ENCODE measurements around the gene BCAS3. TPM values are rescaled to one million over a fixed set of nuclear protein-coding genes. Genes with fewer than 3 reads are reported as not detected.

BCAS3 gene
- total RNA-seq, 1 donor from 2014 or later = 75.9 TPM

DNA sequence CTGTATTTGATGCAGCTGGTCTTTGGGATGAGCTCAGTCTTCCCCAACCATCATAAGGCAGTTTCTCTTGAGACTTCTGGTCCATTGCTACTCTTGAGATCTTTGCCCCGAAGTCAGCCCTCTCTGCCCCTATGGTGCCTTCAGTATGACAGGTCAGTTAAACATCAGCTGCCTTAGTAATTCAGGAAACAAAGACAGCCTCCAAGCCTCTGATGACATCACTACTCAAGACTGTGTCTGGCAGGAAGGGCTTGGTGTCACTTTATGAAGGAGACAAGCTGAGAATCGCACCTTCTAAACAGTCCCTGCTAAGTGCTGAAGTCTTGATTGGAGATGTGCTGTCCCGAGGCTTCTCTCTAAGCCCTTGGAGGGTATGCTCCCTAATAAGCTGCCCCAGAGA, 617.1 kb downstream of the BCAS3 start:
- Histone ChIP-seq H3K27ac (no peak overlapping the region), H3K27me3 (no peaks in the 10 kb centered on the region), H3K4me1 (peaks cover 0 to 15% of the 10 kb centered on the region in 2 donors), H3K4me3 (no peak overlapping the region), H3K36me3 (no peaks in the 10 kb centered on the region), H3K9me3 (no peaks in the 10 kb centered on the region)
- no peak for DNase-seq (ENCODE audit: low spot score in 2 of 2)
- TF ChIP-seq, protein P1, sequence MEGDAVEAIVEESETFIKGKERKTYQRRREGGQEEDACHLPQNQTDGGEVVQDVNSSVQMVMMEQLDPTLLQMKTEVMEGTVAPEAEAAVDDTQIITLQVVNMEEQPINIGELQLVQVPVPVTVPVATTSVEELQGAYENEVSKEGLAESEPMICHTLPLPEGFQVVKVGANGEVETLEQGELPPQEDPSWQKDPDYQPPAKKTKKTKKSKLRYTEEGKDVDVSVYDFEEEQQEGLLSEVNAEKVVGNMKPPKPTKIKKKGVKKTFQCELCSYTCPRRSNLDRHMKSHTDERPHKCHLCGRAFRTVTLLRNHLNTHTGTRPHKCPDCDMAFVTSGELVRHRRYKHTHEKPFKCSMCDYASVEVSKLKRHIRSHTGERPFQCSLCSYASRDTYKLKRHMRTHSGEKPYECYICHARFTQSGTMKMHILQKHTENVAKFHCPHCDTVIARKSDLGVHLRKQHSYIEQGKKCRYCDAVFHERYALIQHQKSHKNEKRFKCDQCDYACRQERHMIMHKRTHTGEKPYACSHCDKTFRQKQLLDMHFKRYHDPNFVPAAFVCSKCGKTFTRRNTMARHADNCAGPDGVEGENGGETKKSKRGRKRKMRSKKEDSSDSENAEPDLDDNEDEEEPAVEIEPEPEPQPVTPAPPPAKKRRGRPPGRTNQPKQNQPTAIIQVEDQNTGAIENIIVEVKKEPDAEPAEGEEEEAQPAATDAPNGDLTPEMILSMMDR (IDR thresholded peaks at IDR 0.05) = no peak
- intact Hi-C loops (cut with DNase I) = no loop called here

GRCh38 chr17:61296058-61296457, 618.4 kb downstream of the BCAS3 start:
- DNase-seq (ENCODE audit: low spot score in 2 of 2) = no peak
- Histone ChIP-seq H3K4me3 (no peak overlapping the region), H3K27me3 (no peaks in the 10 kb centered on the region), H3K27ac (no peak overlapping the region), H3K4me1 (peaks cover 0 to 13% of the 10 kb centered on the region in 2 donors), H3K36me3 (no peaks in the 10 kb centered on the region), H3K9me3 (no peaks in the 10 kb centered on the region)
- intact Hi-C loops (cut with DNase I) = no loop called here
- TF ChIP-seq, protein P1 (IDR thresholded peaks at IDR 0.05) = no peak

DNA sequence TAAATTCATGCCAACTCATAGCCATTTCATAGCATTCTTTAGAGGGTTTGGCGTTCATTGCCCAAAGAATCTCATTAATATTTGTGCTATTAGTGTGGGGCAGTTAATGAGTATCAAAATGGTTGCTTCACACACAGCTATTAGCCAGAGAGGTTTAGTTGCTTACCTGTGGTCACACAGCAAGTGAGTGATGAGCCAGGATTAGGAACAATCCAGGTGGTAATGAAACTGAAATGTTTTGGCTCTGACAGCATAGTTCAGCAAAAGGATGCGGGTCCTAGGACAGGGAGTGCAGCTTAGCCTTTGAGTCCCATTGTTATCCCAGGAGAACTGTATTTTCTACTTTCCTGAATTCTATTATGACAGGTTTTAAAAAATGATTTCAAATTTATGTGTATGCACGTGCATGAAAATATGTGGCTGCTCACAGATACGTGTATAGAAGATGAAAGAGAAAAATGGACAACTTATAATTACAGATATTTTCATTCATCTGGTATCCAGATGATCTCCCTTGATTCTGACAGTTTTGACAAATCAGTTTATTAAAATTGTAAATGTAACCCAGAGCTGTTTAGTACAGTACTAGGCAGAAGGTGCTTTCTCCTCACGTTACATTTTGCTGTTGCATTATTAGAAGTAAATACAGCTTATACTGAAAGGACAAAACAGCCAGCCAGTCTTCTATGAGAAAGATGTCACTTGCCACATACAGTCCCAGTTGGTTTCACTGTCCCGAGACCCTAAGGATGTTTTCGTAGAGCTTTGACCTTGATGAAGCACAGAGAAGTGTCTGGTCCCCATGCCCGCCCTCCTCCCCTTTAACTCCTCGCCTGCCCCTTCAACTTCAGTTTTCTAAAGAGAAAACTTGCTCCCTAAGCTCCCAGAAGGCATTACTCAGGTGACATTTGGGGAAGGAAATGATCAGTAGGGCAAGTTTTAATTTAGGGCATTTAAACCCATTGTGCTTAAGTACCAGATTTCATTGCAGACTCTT, 622.2 kb downstream of the BCAS3 start:
- Histone ChIP-seq H3K27ac (no peak overlapping the region), H3K4me3 (no peak overlapping the region), H3K4me1 (peaks cover 0 to 4% of the 10 kb centered on the region in 2 donors), H3K9me3 (no peaks in the 10 kb centered on the region), H3K27me3 (no peaks in the 10 kb centered on the region), H3K36me3 (no peaks in the 10 kb centered on the region)
- DNase-seq (ENCODE audit: low spot score in 2 of 2) = no peak
- intact Hi-C loops (cut with DNase I) = no loop called here
- TF ChIP-seq, protein P1 (IDR thresholded peaks at IDR 0.05) = no peak

- intact Hi-C loops (cut with DNase I) = loop anchor here (1.0 kb wide), 1 partner anchor 72 kb away; no protein-coding TSS in a partner anchor
- Histone ChIP-seq H3K27me3 (no peaks in the 10 kb centered on the region), H3K4me3 (no peak overlapping the region), H3K36me3 (no peaks in the 10 kb centered on the region), H3K9me3 (no peaks in the 10 kb centered on the region), H3K4me1 (peaks cover 0 to 4% of the 10 kb centered on the region in 2 donors), H3K27ac (no peak overlapping the region)
- TF ChIP-seq, protein P1 (IDR thresholded peaks at IDR 0.05) = no peak
- no peak for DNase-seq (ENCODE audit: low spot score in 2 of 2)
Observed at GRCh38 chr17:61302953-61303816, 625.5 kb downstream of the BCAS3 start.

- intact Hi-C loops (cut with DNase I) = loop anchor here (1.0 kb wide), 1 partner anchor 72 kb away; no protein-coding TSS in a partner anchor
- Histone ChIP-seq H3K36me3 (no peaks in the 10 kb centered on the region), H3K27ac (no peak overlapping the region), H3K4me1 (peaks cover 0 to 4% of the 10 kb centered on the region in 2 donors), H3K27me3 (no peaks in the 10 kb centered on the region), H3K9me3 (no peaks in the 10 kb centered on the region), H3K4me3 (no peak overlapping the region)
- TF ChIP-seq, protein P1 (IDR thresholded peaks at IDR 0.05) = no peak
- DNase-seq (ENCODE audit: low spot score in 2 of 2) = no peak
Observed at GRCh38 chr17:61303817-61304096, 626.1 kb downstream of the BCAS3 start.
